ENCODE results near the gene CCDC33. TPM values are rescaled to one million over a fixed set of nuclear protein-coding genes. Genes with fewer than 3 reads are reported as not detected.

CCDC33 gene
- total RNA-seq, 1 experiment from 2014 or later: 0.15 TPM

DNA sequence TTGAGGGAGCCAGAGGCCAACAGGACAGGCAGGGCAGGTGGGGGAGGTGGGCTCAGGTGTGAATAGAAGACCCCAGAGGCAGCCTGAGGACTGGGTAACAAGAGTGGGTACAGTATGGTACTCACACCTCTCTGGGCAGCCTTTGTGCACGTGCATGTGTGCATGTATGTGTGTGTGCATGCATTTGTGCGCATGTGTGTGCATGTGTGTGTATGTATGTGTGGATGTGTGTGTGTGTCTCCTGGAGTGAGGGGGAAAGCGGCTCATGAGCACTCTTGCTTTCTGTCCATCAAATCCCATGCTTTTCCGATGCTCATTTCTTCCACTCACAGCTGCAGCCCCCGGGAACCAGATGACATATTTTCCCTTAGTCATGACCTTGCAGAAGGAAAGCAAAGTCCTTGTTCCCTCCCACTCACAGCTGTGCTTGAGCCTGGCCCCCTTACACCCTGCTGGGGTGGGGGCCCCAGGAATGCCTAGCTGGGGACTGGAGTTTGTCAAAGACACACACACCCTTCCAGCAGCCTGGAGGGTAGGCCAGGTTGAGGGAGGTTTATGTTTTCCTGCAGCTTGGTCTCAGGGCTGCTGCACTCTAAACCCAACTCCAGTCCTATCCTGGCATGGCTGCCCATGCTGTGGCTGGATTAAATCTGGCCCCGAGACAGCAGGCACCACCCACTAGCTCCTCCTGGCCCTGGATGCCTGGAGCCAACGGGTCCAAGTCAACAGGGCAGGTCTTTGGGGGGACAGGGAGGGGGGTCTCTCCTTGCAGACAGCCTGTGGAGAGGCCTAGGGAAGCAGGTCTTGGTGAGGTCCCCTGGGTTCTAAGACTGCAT, 22.5 kb downstream of the CCDC33 start:
- H3K4me1 ChIP-seq (ENCODE audit: control insufficient read depth in 1 of 2, insufficient read depth in 2 of 2, low read length in 2 of 2): no peaks in the 10 kb centered on the region
- ChIA-PET POLR2A (interaction anchor here (0.6 kb wide), 1 partner anchor 330 kb away, joined by 3 read pairs; no protein-coding TSS in a partner anchor), RAD21 (ENCODE audit: low non-redundant PET in 1 of 2, low total read pairs in 2 of 2, uncharacterized antibody in 2 of 2, unreplicated experiment in 2 of 2) (no interaction called here), CTCF (no interaction called here)
- no peaks in the 10 kb centered on the region for H3K79me2 ChIP-seq (ENCODE audit: insufficient read depth, low read length)
- no peak overlapping the region for H2AFZ ChIP-seq (ENCODE audit: low read depth, low read length, poor library complexity, severe bottlenecking)
- peaks cover 43% of the 10 kb centered on the region for H3K27me3 ChIP-seq (ENCODE audit: insufficient read depth, low read length)
- no peak overlapping the region for H3K9ac ChIP-seq (ENCODE audit: low read length)
- no TSS peak for BruUV-seq (replicated peaks)
- ATAC-seq (no peak), DNase-seq (ENCODE audit: low read depth, low spot score) (no peak)
- H3K9me2 ChIP-seq (ENCODE audit: insufficient read depth): no peaks in the 10 kb centered on the region
- intact Hi-C loops (cut with micrococcal nuclease): no loop called here
- H3K36me3 ChIP-seq (ENCODE audit: control insufficient read depth in 1 of 2, insufficient read depth in 2 of 2, low read length in 2 of 2): no peaks in the 10 kb centered on the region
- no peak overlapping the region for H3K4me2 ChIP-seq (ENCODE audit: low read length)
- H3K27ac ChIP-seq (ENCODE audit: low read depth, low read length): no peak overlapping the region
- H3K4me3 ChIP-seq (replicated peaks in 1 of 2; ENCODE audit: low read depth in 1 of 2, low read length in 2 of 2): no peak overlapping the region
- H3K9me3 ChIP-seq (ENCODE audit: control insufficient read depth in 1 of 2, insufficient read depth in 1 of 2, low read depth in 1 of 2, low read length in 2 of 2): no peaks in the 10 kb centered on the region
- TF ChIP-seq JUND (IDR thresholded peaks at IDR 0.05) (no peak), EZH2 (IDR thresholded peaks at IDR 0.05) (no peak)
- H4K20me1 ChIP-seq (ENCODE audit: insufficient read depth): no peaks in the 10 kb centered on the region

DNA sequence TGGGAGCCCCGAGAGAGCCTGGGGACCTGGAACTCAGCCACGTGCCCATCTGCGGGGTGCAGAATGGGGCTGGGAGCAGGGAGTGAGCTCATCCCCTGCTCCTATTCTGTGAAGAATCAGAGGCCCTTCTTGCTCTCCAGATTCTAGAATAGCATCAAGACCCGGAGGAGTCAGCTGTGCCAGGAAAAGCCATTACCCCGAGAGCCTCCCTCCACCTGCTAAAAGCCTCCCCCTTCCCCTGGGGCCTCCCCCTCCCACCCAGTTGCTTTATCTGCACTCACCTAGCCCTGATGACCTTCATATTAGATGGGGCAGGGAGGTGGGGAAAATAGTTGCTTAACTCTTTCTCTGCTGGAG, 23.1 kb downstream of the CCDC33 start:
- no peak overlapping the region for H3K27ac ChIP-seq (ENCODE audit: low read depth, low read length)
- H3K4me1 ChIP-seq (ENCODE audit: control insufficient read depth in 1 of 2, insufficient read depth in 2 of 2, low read length in 2 of 2): no peaks in the 10 kb centered on the region
- no peak overlapping the region for H3K9ac ChIP-seq (ENCODE audit: low read length)
- H3K4me2 ChIP-seq (ENCODE audit: low read length): no peak overlapping the region
- no peak for TF ChIP-seq POLR2AphosphoS5 (IDR thresholded peaks at IDR 0.05; ENCODE audit: low read depth, low read length)
- TF ChIP-seq FOSL1 (IDR thresholded peaks at IDR 0.05; ENCODE audit: low read depth): no peak
- TF ChIP-seq, protein P1, sequence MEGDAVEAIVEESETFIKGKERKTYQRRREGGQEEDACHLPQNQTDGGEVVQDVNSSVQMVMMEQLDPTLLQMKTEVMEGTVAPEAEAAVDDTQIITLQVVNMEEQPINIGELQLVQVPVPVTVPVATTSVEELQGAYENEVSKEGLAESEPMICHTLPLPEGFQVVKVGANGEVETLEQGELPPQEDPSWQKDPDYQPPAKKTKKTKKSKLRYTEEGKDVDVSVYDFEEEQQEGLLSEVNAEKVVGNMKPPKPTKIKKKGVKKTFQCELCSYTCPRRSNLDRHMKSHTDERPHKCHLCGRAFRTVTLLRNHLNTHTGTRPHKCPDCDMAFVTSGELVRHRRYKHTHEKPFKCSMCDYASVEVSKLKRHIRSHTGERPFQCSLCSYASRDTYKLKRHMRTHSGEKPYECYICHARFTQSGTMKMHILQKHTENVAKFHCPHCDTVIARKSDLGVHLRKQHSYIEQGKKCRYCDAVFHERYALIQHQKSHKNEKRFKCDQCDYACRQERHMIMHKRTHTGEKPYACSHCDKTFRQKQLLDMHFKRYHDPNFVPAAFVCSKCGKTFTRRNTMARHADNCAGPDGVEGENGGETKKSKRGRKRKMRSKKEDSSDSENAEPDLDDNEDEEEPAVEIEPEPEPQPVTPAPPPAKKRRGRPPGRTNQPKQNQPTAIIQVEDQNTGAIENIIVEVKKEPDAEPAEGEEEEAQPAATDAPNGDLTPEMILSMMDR (IDR thresholded peaks at IDR 0.05 in 2 of 3, conservative IDR thresholded peaks at IDR 0.05 in 1 of 3; ENCODE audit: borderline replicate concordance in 1 of 3, insufficient read depth in 1 of 3, low read depth in 2 of 3, low read length in 2 of 3): no peak
- TF ChIP-seq ZNF274 (IDR thresholded peaks at IDR 0.05; ENCODE audit: low read depth, low read length): no peak
- TF ChIP-seq JUND (IDR thresholded peaks at IDR 0.05): no peak
- TF ChIP-seq YY1 (IDR thresholded peaks at IDR 0.05; ENCODE audit: extremely low read depth, insufficient replicate concordance, low read depth, low read length): no peak
- no peak for TF ChIP-seq EGR1 (IDR thresholded peaks at IDR 0.05; ENCODE audit: low read depth)
- TF ChIP-seq, protein P2, sequence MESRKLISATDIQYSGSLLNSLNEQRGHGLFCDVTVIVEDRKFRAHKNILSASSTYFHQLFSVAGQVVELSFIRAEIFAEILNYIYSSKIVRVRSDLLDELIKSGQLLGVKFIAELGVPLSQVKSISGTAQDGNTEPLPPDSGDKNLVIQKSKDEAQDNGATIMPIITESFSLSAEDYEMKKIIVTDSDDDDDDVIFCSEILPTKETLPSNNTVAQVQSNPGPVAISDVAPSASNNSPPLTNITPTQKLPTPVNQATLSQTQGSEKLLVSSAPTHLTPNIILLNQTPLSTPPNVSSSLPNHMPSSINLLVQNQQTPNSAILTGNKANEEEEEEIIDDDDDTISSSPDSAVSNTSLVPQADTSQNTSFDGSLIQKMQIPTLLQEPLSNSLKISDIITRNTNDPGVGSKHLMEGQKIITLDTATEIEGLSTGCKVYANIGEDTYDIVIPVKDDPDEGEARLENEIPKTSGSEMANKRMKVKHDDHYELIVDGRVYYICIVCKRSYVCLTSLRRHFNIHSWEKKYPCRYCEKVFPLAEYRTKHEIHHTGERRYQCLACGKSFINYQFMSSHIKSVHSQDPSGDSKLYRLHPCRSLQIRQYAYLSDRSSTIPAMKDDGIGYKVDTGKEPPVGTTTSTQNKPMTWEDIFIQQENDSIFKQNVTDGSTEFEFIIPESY (IDR thresholded peaks at IDR 0.05; ENCODE audit: extremely low read depth, insufficient replicate concordance, low read length): no peak
- no peak for TF ChIP-seq ELF1 (IDR thresholded peaks at IDR 0.05; ENCODE audit: borderline replicate concordance, low read depth)
- no peak for TF ChIP-seq EZH2phosphoT487 (IDR thresholded peaks at IDR 0.05; ENCODE audit: borderline replicate concordance)
- TF ChIP-seq POLR2A (IDR thresholded peaks at IDR 0.05; ENCODE audit: borderline replicate concordance, extremely low read depth, insufficient read depth, insufficient read length): no peak
- TF ChIP-seq CEBPB (IDR thresholded peaks at IDR 0.05; ENCODE audit: low read depth): no peak
- no peak for TF ChIP-seq SRF (IDR thresholded peaks at IDR 0.05; ENCODE audit: low read depth)
- no peak for TF ChIP-seq TCF7L2 (IDR thresholded peaks at IDR 0.05; ENCODE audit: borderline replicate concordance, extremely low read depth, insufficient read depth, insufficient read length)
- TF ChIP-seq EZH2 (IDR thresholded peaks at IDR 0.05): no peak
- no peak for TF ChIP-seq MAX (IDR thresholded peaks at IDR 0.05)
- no peaks in the 10 kb centered on the region for H4K20me1 ChIP-seq (ENCODE audit: insufficient read depth)
- H3K36me3 ChIP-seq (ENCODE audit: control insufficient read depth in 1 of 2, insufficient read depth in 2 of 2, low read length in 2 of 2): no peaks in the 10 kb centered on the region
- ChIA-PET POLR2A (no interaction called here), CTCF (no interaction called here), RAD21 (ENCODE audit: low non-redundant PET in 1 of 2, low total read pairs in 2 of 2, uncharacterized antibody in 2 of 2, unreplicated experiment in 2 of 2) (no interaction called here)
- H3K4me3 ChIP-seq (replicated peaks in 1 of 2; ENCODE audit: low read depth in 1 of 2, low read length in 2 of 2): no peak overlapping the region
- no peaks in the 10 kb centered on the region for H3K9me3 ChIP-seq (ENCODE audit: control insufficient read depth in 1 of 2, insufficient read depth in 1 of 2, low read depth in 1 of 2, low read length in 2 of 2)
- DNase-seq (ENCODE audit: low read depth, low spot score): no peak
- BruUV-seq (replicated peaks): no TSS peak
- ATAC-seq: no peak
- H3K9me2 ChIP-seq (ENCODE audit: insufficient read depth): no peaks in the 10 kb centered on the region
- no peak overlapping the region for H2AFZ ChIP-seq (ENCODE audit: low read depth, low read length, poor library complexity, severe bottlenecking)
- peaks cover 44% of the 10 kb centered on the region for H3K27me3 ChIP-seq (ENCODE audit: insufficient read depth, low read length)
- intact Hi-C loops (cut with micrococcal nuclease): no loop called here
- H3K79me2 ChIP-seq (ENCODE audit: insufficient read depth, low read length): no peaks in the 10 kb centered on the region

All from HCT116 (cell line).